GM18526 (cell line): ENCODE measurements around the gene NOSIP.

Experiments
- POLR2A ChIP-seq: IDR thresholded peaks from 3 replicates; pipeline ENCODE4 v1.6.1; 2011; ENCODE audit not compliant: insufficient read length; ENCODE audit errors: extremely low read depth

NOSIP gene

DNA sequence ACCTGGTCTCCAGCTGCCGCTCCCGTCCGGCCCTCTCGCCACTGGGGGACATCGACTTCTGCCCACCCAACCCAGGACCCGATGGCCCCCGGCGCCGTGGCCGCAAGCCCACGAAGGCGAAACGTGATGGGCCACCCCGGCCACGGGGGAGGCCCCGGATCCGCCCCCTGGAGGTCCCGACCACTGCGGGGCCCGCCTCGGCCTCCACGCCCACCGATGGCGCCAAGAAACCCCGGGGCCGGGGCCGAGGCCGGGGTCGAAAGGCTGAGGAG, 17.3 kb upstream of the NOSIP start:
- no peak for TF ChIP-seq POLR2A

DNA sequence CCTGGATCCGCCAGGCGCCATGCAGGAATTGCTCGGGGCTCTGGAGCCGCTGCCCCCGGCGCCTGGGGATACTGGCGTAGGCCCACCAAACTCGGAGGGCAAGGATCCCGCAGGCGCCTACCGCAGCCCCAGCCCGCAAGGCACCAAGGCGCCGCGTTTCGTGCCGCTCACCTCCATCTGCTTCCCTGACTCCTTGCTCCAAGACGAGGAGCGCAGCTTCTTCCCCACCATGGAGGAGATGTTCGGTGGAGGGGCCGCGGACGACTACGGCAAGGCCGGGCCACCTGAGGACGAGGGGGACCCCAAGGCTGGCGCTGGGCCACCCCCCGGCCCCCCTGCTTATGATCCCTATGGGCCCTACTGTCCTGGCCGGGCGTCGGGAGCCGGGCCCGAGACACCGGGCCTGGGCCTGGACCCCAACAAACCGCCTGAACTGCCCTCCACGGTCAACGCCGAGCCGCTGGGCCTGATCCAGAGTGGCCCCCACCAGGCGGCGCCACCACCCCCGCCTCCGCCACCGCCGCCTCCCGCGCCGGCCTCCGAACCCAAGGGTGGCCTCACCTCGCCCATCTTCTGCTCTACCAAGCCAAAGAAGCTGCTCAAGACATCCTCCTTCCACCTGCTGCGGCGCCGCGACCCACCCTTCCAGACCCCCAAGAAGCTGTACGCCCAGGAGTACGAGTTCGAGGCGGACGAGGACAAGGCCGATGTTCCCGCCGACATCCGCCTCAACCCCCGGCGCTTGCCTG, 16.8 kb upstream of the NOSIP start:
- no peak for TF ChIP-seq POLR2A

- TF ChIP-seq POLR2A: no peak
Observed at GRCh38 chr19:49596407-49596806, 16.1 kb upstream of the NOSIP start.

GRCh38 chr19:49595819-49596404, 15.6 kb upstream of the NOSIP start:
- no peak for TF ChIP-seq POLR2A

- TF ChIP-seq POLR2A: no peak
Observed at GRCh38 chr19:49594993-49595818, 14.8 kb upstream of the NOSIP start.

DNA sequence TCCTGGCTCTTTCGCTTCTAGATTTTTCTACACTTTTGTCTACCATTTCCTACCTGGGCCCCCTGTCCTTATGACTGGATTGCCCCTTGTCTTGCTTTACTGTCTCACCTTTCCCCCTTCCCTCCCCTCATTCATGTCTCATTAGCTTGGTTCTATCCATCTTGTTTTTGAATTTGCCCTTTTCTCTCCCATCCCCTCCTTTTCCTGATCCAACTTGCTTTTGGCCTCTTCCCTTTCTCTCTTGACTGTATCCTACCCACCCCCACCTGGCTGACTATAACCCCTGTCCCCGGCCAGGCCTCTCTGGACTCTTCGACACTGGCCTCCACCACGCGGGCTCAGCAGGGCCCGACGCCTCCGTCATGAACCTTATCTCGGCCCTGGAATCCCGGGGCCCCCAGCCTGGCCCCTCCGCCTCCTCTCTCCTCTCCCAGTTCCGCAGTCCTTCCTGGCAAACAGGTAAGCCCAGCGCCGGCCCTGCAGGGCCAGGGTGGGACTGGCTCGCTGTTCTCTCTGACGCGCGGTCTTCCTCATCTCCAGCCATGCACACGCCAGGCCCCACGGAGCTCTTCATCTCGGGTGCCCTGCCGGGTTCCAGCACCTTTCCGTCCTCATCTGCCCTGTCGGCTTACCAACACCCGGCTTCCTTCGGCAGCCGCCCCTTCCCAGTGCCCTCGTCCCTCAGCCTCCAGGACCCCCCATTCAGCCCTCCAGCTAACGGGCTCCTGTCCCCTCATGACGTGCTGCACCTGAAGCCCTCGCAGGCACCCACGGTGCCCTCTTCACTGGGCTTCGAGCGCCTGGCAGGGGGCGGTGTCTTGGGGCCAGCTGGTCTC, 14.0 kb upstream of the NOSIP start:
- no peak for TF ChIP-seq POLR2A

- peak; percentile 18 for TF ChIP-seq POLR2A
Observed at GRCh38 chr19:49593233-49594113, 13.1 kb upstream of the NOSIP start.

GRCh38 chr19:49592486-49593232, 12.3 kb upstream of the NOSIP start:
- no peak for TF ChIP-seq POLR2A

GRCh38 chr19:49591731-49592485, 11.6 kb upstream of the NOSIP start:
- TF ChIP-seq POLR2A: peak; percentile 16

GRCh38 chr19:49590971-49591730, 10.8 kb upstream of the NOSIP start, which contains the start of gene PRR12:
Gene PRR12, plus strand, starts transcription at chr19:49591182. Its CDS starts 473 bp downstream, at chr19:49591655.
- TF ChIP-seq POLR2A: peak; percentile 62

DNA sequence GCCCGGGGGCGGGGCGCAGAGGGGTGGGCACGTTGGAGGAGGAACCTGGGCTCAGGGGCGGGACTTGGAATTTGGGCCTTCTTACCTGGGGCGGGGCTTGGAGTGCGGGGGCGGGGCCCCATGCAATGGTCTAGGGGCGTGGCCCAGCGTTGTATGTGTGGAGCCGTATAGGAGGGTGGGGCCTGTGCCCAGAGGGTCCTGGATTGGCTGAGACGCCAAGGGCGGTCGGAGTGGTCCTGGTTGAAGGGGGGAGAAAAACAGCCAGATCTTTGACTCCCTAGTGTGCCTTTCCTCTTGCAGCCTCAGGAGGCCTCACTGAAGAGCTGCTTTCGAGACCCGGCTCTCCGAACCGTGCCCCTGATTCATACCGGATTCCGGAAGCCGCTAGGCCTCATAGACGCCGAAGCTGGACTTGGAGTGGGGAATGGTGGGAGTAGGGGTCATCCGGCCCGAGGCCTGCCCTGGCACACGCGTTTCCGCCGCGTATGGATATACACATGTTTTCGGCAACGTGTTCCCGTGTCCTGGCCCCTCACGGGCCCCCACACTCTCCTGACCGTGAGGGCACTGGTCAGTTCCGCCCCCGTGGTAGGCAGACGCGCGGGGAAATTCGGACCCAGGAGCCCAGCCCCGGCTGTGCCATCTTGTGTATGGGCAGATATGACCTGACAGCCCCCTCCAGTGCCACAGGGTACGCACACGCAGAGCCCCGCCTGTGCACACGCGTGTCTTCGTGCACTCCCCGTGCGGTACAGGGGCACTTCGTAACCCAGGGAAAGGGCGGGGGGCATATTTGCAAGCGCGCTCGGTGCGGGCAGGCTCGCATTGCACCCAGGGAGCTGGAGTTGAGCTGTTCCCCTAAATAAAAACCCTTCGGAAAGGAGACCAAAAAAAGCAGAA, 10.0 kb upstream of the NOSIP start:
- peak; percentile 90 for TF ChIP-seq POLR2A
